NCI-H1105 treated with DMSO at 0.1 percent for 48 hours (cell line): ENCODE data around the gene GAK.

ENCODE experiments used
- DNase-seq: peaks from one replicate; lab custom pipeline; 2025; lab: John Stamatoyannopoulos, UW

GAK gene

GRCh38 chr4:888029-888428, 44.1 kb downstream of the GAK start:
- no peak for DNase-seq

DNA sequence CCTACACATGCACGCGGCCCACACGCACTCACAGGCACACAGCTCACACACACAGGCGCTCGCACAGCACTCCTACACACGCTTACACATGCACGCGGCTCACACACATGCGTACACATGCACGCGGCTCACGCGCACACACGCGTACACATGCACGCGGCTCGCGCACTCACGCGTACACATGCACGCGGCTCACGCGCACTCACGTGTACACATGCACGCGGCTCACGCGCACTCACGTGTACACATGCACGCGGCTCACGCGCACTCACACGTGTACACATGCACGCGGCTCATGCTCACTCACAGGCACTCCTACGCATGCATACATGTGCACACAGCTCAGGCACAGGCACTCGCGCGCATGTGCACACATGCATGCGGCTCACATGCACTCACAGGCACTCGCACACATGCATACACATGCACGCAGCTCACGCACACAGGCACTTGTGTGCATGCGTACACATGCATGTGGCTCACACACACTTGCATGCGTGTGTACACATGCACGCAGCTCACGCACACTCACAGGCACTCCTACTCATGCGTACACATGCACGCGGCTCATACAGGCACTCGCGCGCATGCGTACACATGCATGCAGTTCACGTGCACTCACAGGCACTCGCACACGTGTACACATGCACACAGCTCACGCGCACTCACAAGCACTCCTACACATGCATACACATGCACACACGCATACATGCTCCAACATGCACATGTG, 44.9 kb downstream of the GAK start:
- DNase-seq, result no peak

DNA sequence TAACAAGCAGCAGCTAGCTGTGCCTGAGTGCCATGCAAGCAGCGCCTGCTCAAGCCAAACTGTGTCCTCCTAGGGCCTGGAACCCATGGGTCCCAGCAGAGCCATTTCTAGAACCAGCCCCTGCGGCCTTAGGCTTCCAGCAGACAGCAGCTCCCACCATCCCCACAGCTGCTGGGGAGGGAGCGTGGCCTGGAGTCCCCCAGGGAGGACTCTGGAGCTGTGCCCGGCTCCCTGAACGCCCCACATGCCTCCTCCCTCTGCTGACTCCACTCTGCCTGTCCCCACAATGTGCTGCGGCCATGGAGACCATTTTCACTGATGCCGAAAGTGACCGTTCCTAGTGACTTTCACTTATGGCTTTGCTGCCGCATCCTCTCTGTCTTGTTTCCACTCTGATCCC, 45.9 kb downstream of the GAK start:
- DNase-seq, result no peak

- no peak for DNase-seq
Measured at GRCh38 chr4:885353-885752, 46.8 kb downstream of the GAK start.

- DNase-seq, result no peak
Measured at GRCh38 chr4:884896-885295, 47.2 kb downstream of the GAK start.

- DNase-seq, result no peak
Measured at GRCh38 chr4:884259-884658, 47.9 kb downstream of the GAK start.

- no peak for DNase-seq
Measured at GRCh38 chr4:883377-884095, 48.6 kb downstream of the GAK start.

DNA sequence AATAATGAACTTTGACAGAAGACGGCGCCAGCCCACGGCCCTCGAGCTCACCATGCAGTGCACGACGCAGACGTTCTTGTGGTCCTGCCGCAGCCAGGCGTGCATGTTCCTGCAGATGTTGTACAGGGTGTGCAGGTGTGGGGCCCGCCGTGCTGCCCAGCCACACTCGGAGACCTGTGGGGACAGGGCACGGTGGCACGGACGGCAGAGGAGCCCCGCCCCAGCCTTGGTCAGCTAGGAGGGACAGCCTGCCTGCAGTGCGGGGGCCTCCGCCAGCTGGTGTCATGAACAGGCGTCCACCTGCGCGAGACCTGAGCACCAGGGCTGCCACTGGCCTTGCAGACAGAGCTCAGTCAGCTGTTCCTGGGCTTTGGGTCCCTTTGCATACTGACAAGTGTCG, 49.5 kb downstream of the GAK start:
- no peak for DNase-seq

DNA sequence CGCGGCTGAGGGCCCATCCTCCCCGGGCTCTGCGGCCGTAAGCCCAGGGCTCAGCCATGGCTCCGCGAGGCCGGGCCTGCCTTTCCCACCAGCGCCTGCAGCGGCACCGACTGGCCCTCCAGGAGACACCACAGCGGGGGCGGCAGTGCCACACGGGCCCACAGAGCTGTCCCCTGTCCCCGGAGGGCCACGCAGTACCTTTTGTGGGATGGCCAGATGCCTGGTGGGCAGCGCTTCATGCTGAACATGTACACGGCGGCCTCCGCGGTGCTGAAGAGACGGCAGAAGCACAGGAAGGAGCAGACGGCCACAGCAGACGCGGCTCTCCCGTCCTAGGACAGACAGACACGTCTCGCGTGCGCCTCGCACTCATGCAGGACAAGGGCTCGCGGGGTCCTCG, 50.4 kb downstream of the GAK start:
- DNase-seq, result no peak

DNA sequence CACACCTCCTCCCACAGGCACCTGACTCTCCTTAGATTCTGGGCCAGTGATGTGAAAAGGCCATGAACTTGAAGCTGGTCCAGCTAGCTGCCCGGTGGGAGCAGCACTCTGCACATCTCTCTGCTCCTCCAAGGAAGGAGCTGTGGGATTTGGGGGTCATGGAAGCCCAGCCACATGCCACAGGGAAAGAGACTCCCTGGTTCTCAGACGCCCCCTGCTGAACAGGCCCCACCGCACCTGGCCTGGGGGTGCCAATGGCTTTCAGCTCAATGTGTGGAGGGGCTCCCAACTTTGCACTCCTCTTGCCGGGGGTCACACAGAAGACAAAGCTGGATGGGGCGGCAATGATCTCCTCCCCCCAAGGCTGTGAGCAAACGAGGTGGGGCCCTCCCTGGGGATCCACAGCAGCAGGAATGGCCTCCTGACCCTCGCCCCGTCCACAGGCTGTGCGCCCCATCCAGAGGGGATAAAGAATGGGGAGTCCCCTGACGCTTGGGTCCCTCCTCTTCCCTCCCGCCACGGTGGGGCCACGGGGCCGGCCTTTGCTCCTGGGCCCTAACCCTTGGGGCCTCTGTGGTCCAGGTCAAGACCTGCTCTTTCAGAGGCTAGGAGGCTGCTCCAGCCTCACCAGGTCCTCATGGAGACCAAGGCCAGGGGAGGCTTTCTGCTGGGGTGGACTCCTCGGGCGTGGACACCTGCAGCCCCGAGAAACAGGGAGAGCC, 51.3 kb downstream of the GAK start:
- no peak for DNase-seq

DNA sequence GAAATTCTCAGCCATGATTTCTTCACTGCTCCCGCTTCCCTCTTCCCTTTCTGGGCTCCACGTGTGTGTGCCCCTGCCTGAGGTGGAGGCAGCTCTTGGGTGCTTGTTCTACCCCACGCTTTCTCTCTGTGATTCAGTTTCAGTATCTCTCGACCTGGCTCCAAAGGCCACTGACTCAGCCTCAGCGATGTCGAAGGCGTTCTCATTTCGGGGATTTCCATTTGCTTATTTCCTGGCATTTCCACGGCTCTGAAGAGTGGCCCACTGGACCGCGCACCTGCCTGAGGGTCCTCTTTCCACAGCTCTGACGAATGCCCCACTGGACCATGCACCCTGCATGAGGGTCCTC, 52.4 kb downstream of the GAK start:
- no peak for DNase-seq

DNA sequence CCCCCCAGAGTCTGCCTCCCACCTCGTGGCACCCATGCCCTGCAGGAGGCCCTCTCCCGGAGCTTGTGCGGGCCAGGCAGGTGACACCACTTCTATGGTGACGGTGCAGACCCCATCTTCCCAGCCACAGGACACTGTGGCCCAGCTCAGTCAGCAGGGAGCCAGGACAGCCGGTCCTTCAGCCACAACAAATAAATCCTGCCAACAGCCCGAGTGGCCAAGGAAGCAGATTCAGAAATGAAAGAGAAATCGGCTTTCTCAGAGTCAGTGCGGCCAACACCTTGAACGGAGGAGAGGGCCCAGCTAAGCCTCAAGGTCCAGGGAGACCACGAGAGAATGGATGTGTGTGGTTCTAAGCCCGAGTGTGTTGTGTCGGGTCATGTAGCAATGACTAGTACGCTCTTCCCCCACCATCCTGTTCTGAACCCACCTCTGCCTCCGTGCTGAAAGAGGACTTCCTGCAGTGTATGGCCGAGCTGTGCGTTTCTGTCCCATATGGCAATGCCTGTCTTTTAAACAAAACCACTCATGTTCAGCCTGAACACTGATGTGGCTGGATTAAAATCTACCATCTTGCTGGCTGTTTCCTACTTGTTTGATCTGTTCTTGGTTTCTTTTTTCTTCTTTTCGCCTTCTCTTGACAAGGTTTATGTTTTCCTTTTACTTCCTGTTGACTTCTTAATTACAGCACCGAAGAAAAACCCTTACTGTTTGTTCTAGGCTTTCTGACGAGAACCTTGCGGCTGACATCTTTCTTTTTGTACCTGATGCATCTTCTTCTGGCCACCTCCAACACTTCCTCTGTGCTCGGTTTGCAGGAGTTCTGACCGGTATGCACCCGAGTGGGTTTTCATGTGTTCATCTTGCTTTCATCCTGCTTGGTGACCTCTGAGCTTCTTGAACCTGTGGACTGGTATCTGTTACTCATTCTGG, 53.1 kb downstream of the GAK start:
- no peak for DNase-seq

DNA sequence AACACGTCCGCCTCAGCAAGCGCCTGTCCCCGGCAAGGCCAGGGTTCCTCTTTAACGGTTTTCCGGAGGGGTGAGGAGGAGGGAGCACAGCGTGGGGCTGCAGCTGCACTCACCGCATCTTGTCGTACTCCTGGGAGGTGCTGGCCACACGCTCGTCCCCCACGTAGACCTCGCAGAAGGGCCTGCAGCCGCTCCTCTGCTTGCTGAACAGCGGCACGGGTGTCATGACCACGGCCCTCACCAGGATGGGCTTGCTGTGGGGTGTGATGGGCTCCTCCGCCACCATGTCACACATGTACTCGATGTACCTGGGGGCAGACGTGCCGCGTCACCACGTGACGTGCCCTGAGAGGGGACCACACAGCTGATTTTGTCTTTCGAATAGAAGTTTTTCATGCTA, 54.6 kb downstream of the GAK start:
- no peak for DNase-seq

DNA sequence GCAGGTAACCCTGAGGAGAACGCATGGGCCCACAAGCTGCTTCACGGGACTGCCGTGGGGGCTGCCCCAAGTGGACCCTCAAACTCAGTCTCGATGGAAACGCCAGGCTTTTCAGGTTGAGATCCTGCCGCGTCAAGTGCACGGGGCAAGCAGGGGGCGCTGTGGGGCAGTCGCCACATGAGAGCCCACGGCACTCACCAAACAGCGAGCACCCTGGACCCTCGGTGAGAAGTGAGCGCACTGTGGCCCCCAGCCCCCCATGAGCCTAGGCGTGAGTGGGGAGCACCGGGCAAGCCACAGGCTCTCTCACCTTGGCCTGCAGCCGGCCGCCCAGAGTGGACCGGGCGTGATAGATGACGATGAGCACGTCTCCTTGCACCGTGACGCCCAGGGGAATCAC, 55.3 kb downstream of the GAK start:
- no peak for DNase-seq

- DNase-seq, result no peak
Measured at GRCh38 chr4:875818-876423, 56.2 kb downstream of the GAK start.

- DNase-seq, result no peak
Measured at GRCh38 chr4:874971-875817, 56.9 kb downstream of the GAK start.

DNA sequence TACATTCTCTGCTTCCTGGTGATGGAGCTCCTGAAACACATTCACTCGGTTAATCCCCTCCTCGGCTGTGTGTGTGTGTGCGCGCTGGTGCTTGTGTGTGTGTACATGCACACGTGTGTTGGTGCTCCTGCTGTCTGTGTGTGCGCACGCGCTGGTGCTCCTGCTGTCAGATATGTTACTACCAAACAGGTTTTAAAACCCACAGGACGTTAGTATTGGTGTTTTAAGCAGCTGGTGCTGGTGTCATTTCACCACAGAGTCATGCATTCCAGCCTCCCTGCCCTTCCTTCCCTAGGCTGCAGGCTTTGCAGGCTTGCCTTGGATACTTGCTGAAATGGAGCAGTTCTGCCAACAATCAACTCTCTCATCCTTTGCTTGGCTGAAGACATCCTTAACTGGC, 58.1 kb downstream of the GAK start:
- no peak for DNase-seq

DNA sequence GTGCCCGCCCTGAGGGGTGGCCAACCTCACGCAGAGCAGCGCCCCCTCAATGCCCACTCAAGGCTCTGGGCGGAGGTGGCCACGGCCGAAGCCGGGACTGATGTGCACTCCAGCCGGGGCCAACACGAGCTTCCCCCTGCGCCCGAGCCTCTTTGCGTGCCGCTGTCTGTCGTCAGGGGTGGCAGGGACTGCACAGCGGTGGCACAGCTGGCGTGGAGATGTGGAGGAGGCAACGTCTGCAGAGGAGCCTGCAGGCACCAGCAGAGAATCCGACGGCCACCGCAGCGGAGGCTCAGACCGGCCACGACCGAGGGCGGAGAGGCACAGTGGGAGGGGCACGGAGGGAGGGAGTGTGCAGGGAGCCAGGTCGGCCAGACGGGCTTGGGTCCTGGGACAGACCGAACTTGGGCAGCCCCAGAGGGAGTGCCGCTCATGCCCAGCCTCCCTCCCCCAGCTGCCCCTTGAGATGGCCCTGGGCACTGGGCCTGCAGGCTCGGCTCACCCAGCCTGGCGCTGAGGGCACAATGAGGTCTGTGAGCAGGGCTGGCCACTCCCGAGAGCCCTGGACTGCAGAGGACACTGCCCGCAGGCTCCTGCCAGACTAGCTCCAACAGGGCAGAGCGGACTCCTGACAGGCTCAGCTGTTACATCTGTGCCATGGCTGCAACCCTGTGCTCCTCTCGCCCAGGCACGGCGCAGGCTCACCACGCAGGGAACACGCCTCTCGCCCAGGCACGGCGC, 59.7 kb downstream of the GAK start:
- no peak for DNase-seq

GRCh38 chr4:871484-871883, 60.6 kb downstream of the GAK start:
- DNase-seq, result no peak

- no peak for DNase-seq
Measured at GRCh38 chr4:870951-871350, 61.2 kb downstream of the GAK start.
